Omental fat pad (tissue), 4 donors: ENCODE measurements around the gene VIPAS39. TPM values are rescaled to one million over a fixed set of nuclear protein-coding genes. Genes with fewer than 3 reads are reported as not detected.

Experiments used
- ATAC-seq: fragments of 150-250 bp; one replicate; pipeline ENCODE4 v1.9.1; 2016; ENCODE audit warnings: mild to moderate bottlenecking, moderate library complexity; ENCODE audit not compliant: low FRiP score
- DNase-seq: peaks from one replicate; pipeline ENCODE4 v3.0.0-alpha.2; 2019; ENCODE audit warnings: low spot score
- total RNA-seq, 4 donors: library from RNA; depleted of rRNA; stranded (reverse); fragments of >200 nt; gene quantifications; one replicate each; pipeline ENCODE4 v1.1.0, GENCODE V29; 2016
- TF ChIP-seq, protein P1 (sequence below), 3 donors: fragments of 450-650 bp; IDR thresholded peaks; one replicate each; pipeline ENCODE4 v1.5.1; 2016 to 2017; ENCODE audit warnings: antibody characterized with exemption in 3 of 3, mild to moderate bottlenecking in 3 of 3, moderate library complexity in 2 of 3

Gene VIPAS39
- total RNA-seq, 4 donors from 2014 or later, result 9.5 to 17.3 (median 14.3) TPM

GRCh38 chr14:77482422-77482821, 25.0 kb upstream of the VIPAS39 start:
- no peak for ATAC-seq
- TF ChIP-seq, protein P1, sequence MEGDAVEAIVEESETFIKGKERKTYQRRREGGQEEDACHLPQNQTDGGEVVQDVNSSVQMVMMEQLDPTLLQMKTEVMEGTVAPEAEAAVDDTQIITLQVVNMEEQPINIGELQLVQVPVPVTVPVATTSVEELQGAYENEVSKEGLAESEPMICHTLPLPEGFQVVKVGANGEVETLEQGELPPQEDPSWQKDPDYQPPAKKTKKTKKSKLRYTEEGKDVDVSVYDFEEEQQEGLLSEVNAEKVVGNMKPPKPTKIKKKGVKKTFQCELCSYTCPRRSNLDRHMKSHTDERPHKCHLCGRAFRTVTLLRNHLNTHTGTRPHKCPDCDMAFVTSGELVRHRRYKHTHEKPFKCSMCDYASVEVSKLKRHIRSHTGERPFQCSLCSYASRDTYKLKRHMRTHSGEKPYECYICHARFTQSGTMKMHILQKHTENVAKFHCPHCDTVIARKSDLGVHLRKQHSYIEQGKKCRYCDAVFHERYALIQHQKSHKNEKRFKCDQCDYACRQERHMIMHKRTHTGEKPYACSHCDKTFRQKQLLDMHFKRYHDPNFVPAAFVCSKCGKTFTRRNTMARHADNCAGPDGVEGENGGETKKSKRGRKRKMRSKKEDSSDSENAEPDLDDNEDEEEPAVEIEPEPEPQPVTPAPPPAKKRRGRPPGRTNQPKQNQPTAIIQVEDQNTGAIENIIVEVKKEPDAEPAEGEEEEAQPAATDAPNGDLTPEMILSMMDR (IDR thresholded peaks at IDR 0.05), result no peak
- no peak for DNase-seq

GRCh38 chr14:77478796-77479195, 21.4 kb upstream of the VIPAS39 start:
- ATAC-seq, result no peak
- TF ChIP-seq, protein P1 (IDR thresholded peaks at IDR 0.05), result no peak
- DNase-seq, result no peak

DNA sequence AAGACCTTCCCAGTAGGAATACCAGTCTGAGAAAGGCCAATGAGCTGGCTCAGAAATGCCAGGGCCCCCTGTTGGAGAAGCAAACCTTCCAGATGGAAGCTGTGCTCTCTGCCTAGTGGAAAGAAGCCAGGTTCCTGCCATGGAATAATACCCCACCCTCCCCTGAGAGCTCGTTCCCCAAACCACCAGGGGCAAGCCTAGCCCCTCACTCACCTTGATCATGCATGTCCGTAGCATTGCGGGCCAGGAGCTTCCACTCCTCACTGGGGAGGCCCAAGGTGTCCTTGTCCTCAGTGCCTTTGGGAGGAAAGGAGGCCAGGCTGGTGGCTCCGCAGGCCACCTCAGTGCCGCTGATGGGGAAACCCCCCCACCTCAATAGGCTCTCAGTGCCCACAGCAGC, 20.6 kb upstream of the VIPAS39 start:
- no peak for DNase-seq
- no peak for ATAC-seq
- TF ChIP-seq, protein P1 (IDR thresholded peaks at IDR 0.05), result no peak

DNA sequence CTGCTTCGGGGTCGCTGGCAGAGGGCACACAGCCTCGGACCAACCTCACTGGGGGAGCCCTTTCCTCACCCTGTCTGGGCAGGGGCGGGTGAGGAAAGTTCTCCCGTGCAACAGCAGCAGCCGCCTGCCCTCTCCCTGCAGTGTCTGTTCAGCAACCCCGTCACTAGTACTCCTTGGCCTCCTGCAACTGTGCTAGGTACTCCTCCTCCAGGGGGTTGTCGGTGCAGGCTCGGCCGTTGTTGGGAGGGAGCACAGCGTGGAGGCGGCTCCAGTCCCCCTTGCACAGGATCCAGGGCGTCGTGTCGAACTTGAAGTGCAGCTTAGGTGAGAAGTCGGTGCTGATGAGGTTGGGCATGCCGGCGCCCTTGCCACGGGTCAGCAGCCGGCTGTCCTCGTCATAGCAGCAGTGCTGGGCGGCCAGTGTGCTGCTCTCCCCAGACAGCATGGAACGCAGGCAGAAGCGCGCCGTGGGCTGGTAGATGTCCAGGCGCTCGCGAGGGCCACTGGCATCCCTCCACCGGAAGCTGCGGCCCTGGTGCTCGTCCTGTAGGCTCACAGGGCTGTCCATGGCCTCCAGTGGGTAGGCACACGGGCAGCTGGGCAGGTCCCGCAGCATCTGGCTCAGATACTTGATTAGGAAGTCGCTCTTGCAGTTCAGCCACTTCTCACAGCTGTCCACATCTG, 18.2 kb upstream of the VIPAS39 start:
- TF ChIP-seq, protein P1 (IDR thresholded peaks at IDR 0.05), result no peak
- DNase-seq (no peak), ATAC-seq (no peak)

DNA sequence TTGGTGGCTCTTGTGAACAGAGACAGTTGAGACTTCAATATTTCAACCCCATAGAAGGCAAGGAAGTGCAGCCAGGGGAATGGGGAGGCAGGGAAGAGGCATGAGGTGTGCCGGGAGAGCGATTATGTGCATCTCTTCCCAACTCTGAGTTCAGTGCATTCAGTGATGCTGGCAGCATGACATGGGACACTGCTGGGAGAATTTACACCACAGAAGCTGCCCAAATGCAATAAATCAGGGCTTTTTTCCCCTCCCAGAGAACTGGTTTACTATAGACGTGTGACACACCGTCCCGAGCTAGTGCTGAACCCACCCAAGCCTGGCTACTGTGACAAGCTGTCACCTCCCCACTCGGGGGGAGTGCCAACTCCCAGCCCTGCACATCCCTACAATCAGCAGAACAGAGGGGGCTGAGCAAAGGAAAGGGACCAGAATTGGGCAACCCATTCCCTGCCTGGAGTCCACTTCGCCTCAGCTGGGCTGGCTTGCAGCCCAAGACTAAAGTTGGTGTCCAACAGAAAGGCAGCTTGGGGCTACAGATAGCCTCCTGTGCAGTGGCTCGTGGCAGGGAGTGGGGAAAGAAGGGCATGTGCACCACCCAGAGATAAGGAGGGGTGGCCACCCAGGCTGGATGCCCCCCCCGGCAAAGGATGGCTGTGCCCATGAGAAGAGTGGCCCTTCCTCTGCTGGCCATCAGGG, 17.2 kb upstream of the VIPAS39 start:
- TF ChIP-seq, protein P1 (IDR thresholded peaks at IDR 0.05), result no peak
- DNase-seq, result no peak
- ATAC-seq, result no peak

GRCh38 chr14:77473921-77474320, 16.5 kb upstream of the VIPAS39 start:
- ATAC-seq (no peak), DNase-seq (no peak)
- TF ChIP-seq, protein P1 (IDR thresholded peaks at IDR 0.05), result no peak
